ENCODE results near the gene ARMCX1.
"Not testable (repeated sequence)": the region's sequence is repeated elsewhere in the genome, so short reads cannot be mapped to it uniquely, and the experiment has no call there.

Gene ARMCX1

GRCh38 chrX:101550362-101550750, at the start of gene ARMCX1:
TSS of gene ARMCX1 (plus strand) at chrX:101550547. CDS start at chrX:101552931, 2,384 bp downstream.
- Histone ChIP-seq H3K27ac (ENCODE audit: low read length) (peak within 1 kb of the TSS; percentile 86), H3K36me3 (ENCODE audit: control insufficient read depth in 1 of 2, insufficient read depth in 2 of 2, low read length in 2 of 2) (peaks cover 0 to 10% of the 10 kb centered on the region in 2 donors), H3K4me1 (ENCODE audit: control insufficient read depth in 1 of 2, insufficient read depth in 2 of 2, low read length in 2 of 2) (no peaks in the 10 kb centered on the region), H3K9me3 (ENCODE audit: control insufficient read depth in 1 of 2, low read length in 2 of 2) (no peaks in the 10 kb centered on the region), H3K27me3 (ENCODE audit: low read depth, low read length) (no peaks in the 10 kb centered on the region), H3K4me3 (ENCODE audit: low read depth in 1 of 2, low read length in 2 of 2) (peak within 1 kb of the TSS; percentile 77 to 81)

GRCh38 chrX:101502929-101503328, 47.4 kb upstream of the ARMCX1 start:
- H3K36me3 ChIP-seq (ENCODE audit: control insufficient read depth in 1 of 2, insufficient read depth in 2 of 2, low read length in 2 of 2); H3K9me3 ChIP-seq (ENCODE audit: control insufficient read depth in 1 of 2, low read length in 2 of 2); H3K4me1 ChIP-seq (ENCODE audit: control insufficient read depth in 1 of 2, insufficient read depth in 2 of 2, low read length in 2 of 2); H3K4me3 ChIP-seq (ENCODE audit: low read depth in 1 of 2, low read length in 2 of 2); H3K27ac ChIP-seq (ENCODE audit: low read length); H3K27me3 ChIP-seq (ENCODE audit: low read depth, low read length): not testable (repeated sequence)

- Histone ChIP-seq H3K27me3 (ENCODE audit: low read depth, low read length) (no peaks in the 10 kb centered on the region), H3K36me3 (ENCODE audit: control insufficient read depth in 1 of 2, insufficient read depth in 2 of 2, low read length in 2 of 2) (no peaks in the 10 kb centered on the region), H3K4me3 (ENCODE audit: low read depth in 1 of 2, low read length in 2 of 2) (no peak overlapping the region), H3K4me1 (ENCODE audit: control insufficient read depth in 1 of 2, insufficient read depth in 2 of 2, low read length in 2 of 2) (no peaks in the 10 kb centered on the region), H3K9me3 (ENCODE audit: control insufficient read depth in 1 of 2, low read length in 2 of 2) (no peaks in the 10 kb centered on the region), H3K27ac (ENCODE audit: low read length) (no peak overlapping the region)
Observed at GRCh38 chrX:101507372-101507771, 43.0 kb upstream of the ARMCX1 start.

GRCh38 chrX:101507986-101508385, 42.4 kb upstream of the ARMCX1 start:
- Histone ChIP-seq H3K27ac (ENCODE audit: low read length) (no peak overlapping the region), H3K27me3 (ENCODE audit: low read depth, low read length) (no peaks in the 10 kb centered on the region), H3K4me3 (ENCODE audit: low read depth in 1 of 2, low read length in 2 of 2) (no peak overlapping the region), H3K9me3 (ENCODE audit: control insufficient read depth in 1 of 2, low read length in 2 of 2) (no peaks in the 10 kb centered on the region), H3K4me1 (ENCODE audit: control insufficient read depth in 1 of 2, insufficient read depth in 2 of 2, low read length in 2 of 2) (no peaks in the 10 kb centered on the region), H3K36me3 (ENCODE audit: control insufficient read depth in 1 of 2, insufficient read depth in 2 of 2, low read length in 2 of 2) (no peaks in the 10 kb centered on the region)

GRCh38 chrX:101530944-101531343, 19.4 kb upstream of the ARMCX1 start:
- H3K4me3 ChIP-seq (ENCODE audit: low read depth in 1 of 2, low read length in 2 of 2) = no peak overlapping the region
- H3K27me3 ChIP-seq (ENCODE audit: low read depth, low read length) = no peaks in the 10 kb centered on the region
- H3K9me3 ChIP-seq (ENCODE audit: control insufficient read depth in 1 of 2, low read length in 2 of 2) = no peaks in the 10 kb centered on the region
- H3K36me3 ChIP-seq (ENCODE audit: control insufficient read depth in 1 of 2, insufficient read depth in 2 of 2, low read length in 2 of 2) = peaks cover 0 to 4% of the 10 kb centered on the region in 2 donors
- no peak overlapping the region for H3K27ac ChIP-seq (ENCODE audit: low read length)
- H3K4me1 ChIP-seq (ENCODE audit: control insufficient read depth in 1 of 2, insufficient read depth in 2 of 2, low read length in 2 of 2) = no peaks in the 10 kb centered on the region

GRCh38 chrX:101539116-101539515, 11.2 kb upstream of the ARMCX1 start:
- no peaks in the 10 kb centered on the region for H3K27me3 ChIP-seq (ENCODE audit: low read depth, low read length)
- no peaks in the 10 kb centered on the region for H3K4me1 ChIP-seq (ENCODE audit: control insufficient read depth in 1 of 2, insufficient read depth in 2 of 2, low read length in 2 of 2)

GRCh38 chrX:101550751-101551379, 518 bp downstream of the ARMCX1 start:
- H3K4me3 ChIP-seq (ENCODE audit: low read depth in 1 of 2, low read length in 2 of 2) = peak overlapping the region; percentile 77 to 81
- no peaks in the 10 kb centered on the region for H3K9me3 ChIP-seq (ENCODE audit: control insufficient read depth in 1 of 2, low read length in 2 of 2)
- no peaks in the 10 kb centered on the region for H3K27me3 ChIP-seq (ENCODE audit: low read depth, low read length)
- no peaks in the 10 kb centered on the region for H3K4me1 ChIP-seq (ENCODE audit: control insufficient read depth in 1 of 2, insufficient read depth in 2 of 2, low read length in 2 of 2)
- H3K36me3 ChIP-seq (ENCODE audit: control insufficient read depth in 1 of 2, insufficient read depth in 2 of 2, low read length in 2 of 2) = peaks cover 0 to 10% of the 10 kb centered on the region in 2 donors
- peak overlapping the region; percentile 86 for H3K27ac ChIP-seq (ENCODE audit: low read length)

More at GRCh38 chrX:101539116-101539515, 11.2 kb upstream of the ARMCX1 start:
- no peak overlapping the region for H3K27ac ChIP-seq (ENCODE audit: low read length)
- no peaks in the 10 kb centered on the region for H3K9me3 ChIP-seq (ENCODE audit: control insufficient read depth in 1 of 2, low read length in 2 of 2)
- no peak overlapping the region for H3K4me3 ChIP-seq (ENCODE audit: low read depth in 1 of 2, low read length in 2 of 2)
- no peaks in the 10 kb centered on the region for H3K36me3 ChIP-seq (ENCODE audit: control insufficient read depth in 1 of 2, insufficient read depth in 2 of 2, low read length in 2 of 2)

GRCh38 chrX:101551380-101551767, 1.0 kb downstream of the ARMCX1 start:
- no peaks in the 10 kb centered on the region for H3K4me1 ChIP-seq (ENCODE audit: control insufficient read depth in 1 of 2, insufficient read depth in 2 of 2, low read length in 2 of 2)
- H3K36me3 ChIP-seq (ENCODE audit: control insufficient read depth in 1 of 2, insufficient read depth in 2 of 2, low read length in 2 of 2) = peaks cover 0 to 10% of the 10 kb centered on the region in 2 donors
- H3K27me3 ChIP-seq (ENCODE audit: low read depth, low read length) = no peaks in the 10 kb centered on the region
- H3K4me3 ChIP-seq (ENCODE audit: low read depth in 1 of 2, low read length in 2 of 2) = peak overlapping the region; percentile 77 to 81
- H3K27ac ChIP-seq (ENCODE audit: low read length) = no peak overlapping the region
- H3K9me3 ChIP-seq (ENCODE audit: control insufficient read depth in 1 of 2, low read length in 2 of 2) = no peaks in the 10 kb centered on the region

GRCh38 chrX:101552714-101553113, 2.4 kb downstream of the ARMCX1 start:
- Histone ChIP-seq H3K27ac (ENCODE audit: low read length) (no peak overlapping the region), H3K27me3 (ENCODE audit: low read depth, low read length) (no peaks in the 10 kb centered on the region), H3K9me3 (ENCODE audit: control insufficient read depth in 1 of 2, low read length in 2 of 2) (no peaks in the 10 kb centered on the region), H3K4me3 (ENCODE audit: low read depth in 1 of 2, low read length in 2 of 2) (peak overlapping the region in 1 of 2 donors; percentile 77), H3K36me3 (ENCODE audit: control insufficient read depth in 1 of 2, insufficient read depth in 2 of 2, low read length in 2 of 2) (peaks cover 0 to 10% of the 10 kb centered on the region in 2 donors), H3K4me1 (ENCODE audit: control insufficient read depth in 1 of 2, insufficient read depth in 2 of 2, low read length in 2 of 2) (no peaks in the 10 kb centered on the region)

GRCh38 chrX:101564651-101565050, 14.3 kb downstream of the ARMCX1 start:
- no peak overlapping the region for H3K4me3 ChIP-seq (ENCODE audit: low read depth in 1 of 2, low read length in 2 of 2)
- H3K27ac ChIP-seq (ENCODE audit: low read length) = no peak overlapping the region
- no peaks in the 10 kb centered on the region for H3K27me3 ChIP-seq (ENCODE audit: low read depth, low read length)
- no peaks in the 10 kb centered on the region for H3K9me3 ChIP-seq (ENCODE audit: control insufficient read depth in 1 of 2, low read length in 2 of 2)
- H3K4me1 ChIP-seq (ENCODE audit: control insufficient read depth in 1 of 2, insufficient read depth in 2 of 2, low read length in 2 of 2) = no peaks in the 10 kb centered on the region
- no peaks in the 10 kb centered on the region for H3K36me3 ChIP-seq (ENCODE audit: control insufficient read depth in 1 of 2, insufficient read depth in 2 of 2, low read length in 2 of 2)

GRCh38 chrX:101595739-101596419, 45.5 kb downstream of the ARMCX1 start:
- H3K4me1 ChIP-seq (ENCODE audit: control insufficient read depth in 1 of 2, insufficient read depth in 2 of 2, low read length in 2 of 2) = no peaks in the 10 kb centered on the region
- H3K4me3 ChIP-seq (ENCODE audit: low read depth in 1 of 2, low read length in 2 of 2) = no peak overlapping the region
- no peak overlapping the region for H3K27ac ChIP-seq (ENCODE audit: low read length)
- H3K9me3 ChIP-seq (ENCODE audit: control insufficient read depth in 1 of 2, low read length in 2 of 2) = no peaks in the 10 kb centered on the region
- H3K36me3 ChIP-seq (ENCODE audit: control insufficient read depth in 1 of 2, insufficient read depth in 2 of 2, low read length in 2 of 2) = no peaks in the 10 kb centered on the region
- H3K27me3 ChIP-seq (ENCODE audit: low read depth, low read length) = no peaks in the 10 kb centered on the region

- H3K27me3 ChIP-seq (ENCODE audit: low read depth, low read length); H3K36me3 ChIP-seq (ENCODE audit: control insufficient read depth in 1 of 2, insufficient read depth in 2 of 2, low read length in 2 of 2); H3K4me1 ChIP-seq (ENCODE audit: control insufficient read depth in 1 of 2, insufficient read depth in 2 of 2, low read length in 2 of 2); H3K9me3 ChIP-seq (ENCODE audit: control insufficient read depth in 1 of 2, low read length in 2 of 2); H3K27ac ChIP-seq (ENCODE audit: low read length); H3K4me3 ChIP-seq (ENCODE audit: low read depth in 1 of 2, low read length in 2 of 2): not testable (repeated sequence)
Observed at GRCh38 chrX:101599592-101599991, 49.2 kb downstream of the ARMCX1 start.

Measured in muscle layer of duodenum (tissue), 2 donors.